ENCODE measurements around the gene AMBRA1.
A peak's percentile ranks its signal among the peaks of the same experiment; 100 is the strongest.

The AMBRA1 gene

GRCh38 chr11:46537537-46538295 lies 56.1 kb downstream of the AMBRA1 start:
- no peak for DNase-seq (ENCODE audit: extremely low read depth, low read depth)
- peak; percentile 94 for TF ChIP-seq CTCF (IDR thresholded peaks at IDR 0.05; ENCODE audit: low read depth, low read length)

GRCh38 chr11:46537121-46537520 lies 56.7 kb downstream of the AMBRA1 start:
- TF ChIP-seq CTCF (IDR thresholded peaks at IDR 0.05; ENCODE audit: low read depth, low read length), result no peak; the same call in none of the 2 replicates
- DNase-seq (ENCODE audit: extremely low read depth, low read depth), result no peak

GRCh38 chr11:46535688-46536087 lies 58.1 kb downstream of the AMBRA1 start:
- TF ChIP-seq CTCF (IDR thresholded peaks at IDR 0.05; ENCODE audit: low read depth, low read length), result no peak
- no peak for DNase-seq (ENCODE audit: extremely low read depth, low read depth)

GRCh38 chr11:46534711-46535110 lies 59.1 kb downstream of the AMBRA1 start:
- TF ChIP-seq CTCF (IDR thresholded peaks at IDR 0.05; ENCODE audit: low read depth, low read length), result no peak
- DNase-seq (ENCODE audit: extremely low read depth, low read depth), result no peak

- DNase-seq (ENCODE audit: extremely low read depth, low read depth), result no peak
- TF ChIP-seq CTCF (IDR thresholded peaks at IDR 0.05; ENCODE audit: low read depth, low read length), result no peak
Observed at GRCh38 chr11:46533396-46534100, 60.3 kb downstream of the AMBRA1 start.

- no peak for DNase-seq (ENCODE audit: extremely low read depth, low read depth)
Observed at GRCh38 chr11:46529928-46530574, 63.8 kb downstream of the AMBRA1 start.

More at GRCh38 chr11:46529928-46530574, 63.8 kb downstream of the AMBRA1 start:
- no peak for TF ChIP-seq CTCF (IDR thresholded peaks at IDR 0.05; ENCODE audit: low read depth, low read length)

Measured in AG09319 (cell line).